Measurements from ENCODE around the gene JPH3.

GRCh38 chr16:87697256-87697655 lies 94.9 kb downstream of the JPH3 start:
- TF ChIP-seq CTCF (IDR thresholded peaks at IDR 0.05) = no peak
- no peak for TF ChIP-seq POLR2AphosphoS5 (IDR thresholded peaks at IDR 0.05)
- no peak for TF ChIP-seq POLR2A (IDR thresholded peaks at IDR 0.05)
